Activated CD8-positive, alpha-beta memory T cell treated with anti-CD3 and anti-CD28 coated beads, Interleukin-2, amount 50 U/mL, for 1 hour (primary cell): ENCODE results near the gene DSCAML1.

Source experiments
- DNase-seq: peaks from one replicate; pipeline ENCODE4 v3.0.0-alpha.2; 2020; ENCODE audit errors: extremely low read depth

The DSCAML1 gene

DNA sequence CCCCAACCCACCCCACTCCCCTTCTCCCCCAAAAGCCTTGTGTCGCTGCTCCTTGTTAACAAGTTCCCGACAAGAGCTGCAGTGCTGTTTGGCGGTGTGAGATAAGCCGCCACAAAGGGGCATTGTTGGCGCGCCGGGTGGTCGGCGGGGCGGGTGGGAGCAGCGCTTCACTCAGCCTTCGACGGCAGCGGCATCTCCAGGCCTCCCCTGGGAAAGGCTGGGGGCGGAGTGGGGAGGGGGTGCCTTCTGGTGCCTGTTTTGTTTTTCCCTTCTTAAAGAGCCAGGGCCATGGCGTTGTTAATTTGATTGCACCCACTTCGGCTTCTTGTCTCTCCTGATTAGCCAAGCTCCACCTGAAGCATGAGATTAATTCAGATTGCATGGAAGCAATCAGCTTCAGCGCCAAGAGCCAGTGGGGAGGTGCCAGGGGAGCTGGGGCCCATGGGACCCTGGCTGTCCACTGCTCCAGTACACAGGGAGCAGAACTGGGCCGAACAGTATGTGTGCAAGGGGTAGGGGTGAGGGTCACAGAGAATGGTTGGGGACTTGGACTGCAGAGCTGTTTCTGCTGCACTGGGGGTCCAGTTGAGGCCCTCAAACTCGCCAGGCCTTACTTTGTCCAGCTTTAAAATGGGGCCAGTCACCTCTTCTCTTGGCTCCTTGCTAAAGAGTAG, 304.3 kb downstream of the DSCAML1 start:
- DNase-seq, result no peak

DNA sequence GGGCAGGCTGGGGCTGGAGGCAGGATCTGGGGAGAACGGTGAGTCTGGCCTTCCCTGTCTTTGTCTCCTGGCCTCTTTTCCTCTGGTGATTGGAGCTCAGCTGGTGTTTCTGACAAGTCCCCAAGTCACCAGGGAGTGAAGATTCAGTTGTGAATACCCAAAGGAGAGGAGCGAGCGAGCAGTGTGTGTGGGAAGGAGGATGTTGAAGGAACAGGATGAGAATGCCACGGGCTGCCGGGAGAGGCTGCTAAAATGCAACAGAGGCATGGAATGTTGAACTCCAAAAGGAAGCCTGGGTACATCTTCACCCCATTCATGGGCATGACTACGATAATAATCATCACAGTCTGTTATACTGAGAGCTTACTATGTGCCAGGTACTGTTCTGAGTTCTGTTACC, 306.1 kb downstream of the DSCAML1 start:
- no peak for DNase-seq

- DNase-seq, result no peak
Measured at GRCh38 chr11:117489999-117490679, 306.9 kb downstream of the DSCAML1 start.

DNA sequence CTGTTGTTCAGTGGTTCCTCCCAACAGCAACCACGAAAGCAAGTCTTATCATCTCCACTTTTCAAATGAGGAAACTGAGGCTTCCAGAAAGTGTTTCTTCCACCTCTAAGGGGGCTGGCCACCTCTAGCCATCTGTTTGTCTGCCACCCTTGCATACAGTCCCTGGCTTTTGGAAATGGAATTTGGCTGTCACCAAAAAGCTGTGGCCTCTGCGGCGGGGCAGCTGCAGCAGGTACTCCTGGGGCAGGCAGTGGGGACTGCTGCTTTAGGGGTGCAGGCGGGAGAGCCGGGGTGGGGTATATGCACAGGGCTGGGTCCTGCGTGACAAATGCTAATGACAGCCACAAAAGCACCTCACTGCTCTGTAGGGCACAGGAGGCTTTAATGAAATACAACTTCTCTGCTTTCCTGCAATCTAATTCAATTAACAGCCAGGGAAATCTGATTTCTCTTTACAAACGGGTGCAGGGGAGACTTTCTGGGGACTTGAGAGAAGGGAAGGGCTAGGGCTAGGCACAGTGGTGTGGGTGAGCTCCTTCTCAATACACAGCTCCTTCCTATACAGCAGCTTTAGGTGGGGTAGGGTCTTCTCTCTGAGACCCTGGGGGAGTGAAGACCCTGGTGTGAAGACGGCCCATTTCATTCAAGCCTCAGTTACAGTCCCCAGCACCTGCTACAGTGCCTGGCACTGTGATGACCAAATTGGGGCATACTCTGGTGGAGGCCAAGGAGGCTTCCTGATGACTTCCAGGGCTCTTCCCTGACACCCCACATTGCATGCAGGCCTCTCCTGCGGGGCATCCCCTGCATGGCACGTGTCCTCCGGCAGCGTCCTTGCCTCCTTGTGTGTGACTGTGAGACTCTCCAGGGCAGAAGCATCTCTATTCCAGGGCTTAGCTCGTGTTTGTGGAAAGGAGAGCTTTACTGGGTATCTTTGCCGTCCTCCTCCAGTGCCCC, 307.7 kb downstream of the DSCAML1 start:
- no peak for DNase-seq

DNA sequence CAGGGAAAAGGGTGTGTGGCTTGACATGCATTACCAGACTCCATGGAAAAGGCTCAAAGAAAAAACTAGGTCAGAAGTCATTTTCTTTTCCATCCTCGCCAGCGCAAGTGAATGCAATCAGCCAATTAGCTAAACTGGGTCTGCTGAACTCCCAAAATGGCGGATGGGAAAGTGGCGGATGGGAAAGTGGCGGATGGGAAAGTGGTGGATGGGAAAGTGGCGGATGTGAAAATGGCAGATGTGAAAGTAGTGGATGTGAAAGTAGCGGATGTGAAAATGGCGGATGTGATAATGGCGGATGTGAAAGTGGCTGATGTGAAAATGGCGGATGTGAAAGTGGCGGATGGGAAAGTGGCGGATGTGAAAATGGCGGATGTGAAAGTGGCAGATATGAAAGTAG, 311.0 kb downstream of the DSCAML1 start:
- no peak for DNase-seq

GRCh38 chr11:117484156-117484555, 312.9 kb downstream of the DSCAML1 start:
- no peak for DNase-seq

DNA sequence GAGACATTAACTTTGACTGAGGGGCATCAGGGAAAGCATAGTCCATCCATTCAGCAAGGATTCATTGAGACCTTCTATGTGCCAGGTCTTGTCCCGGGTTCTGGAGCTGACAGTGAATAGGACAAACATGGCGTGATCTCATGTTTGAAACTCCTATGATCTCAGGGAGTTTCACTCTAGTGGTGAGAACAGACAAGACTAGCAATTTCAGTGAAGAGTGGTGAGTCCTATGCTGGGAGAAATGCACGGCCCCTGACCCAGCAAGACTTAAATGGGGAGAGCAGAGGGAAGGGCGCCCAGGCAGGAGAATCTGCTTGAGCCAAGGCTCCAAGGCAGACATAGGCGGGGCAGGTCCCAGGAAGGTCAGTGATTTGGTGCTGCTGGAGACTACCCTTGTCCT, 313.6 kb downstream of the DSCAML1 start:
- DNase-seq, result no peak

GRCh38 chr11:117482881-117483280, 314.1 kb downstream of the DSCAML1 start:
- DNase-seq, result no peak

DNA sequence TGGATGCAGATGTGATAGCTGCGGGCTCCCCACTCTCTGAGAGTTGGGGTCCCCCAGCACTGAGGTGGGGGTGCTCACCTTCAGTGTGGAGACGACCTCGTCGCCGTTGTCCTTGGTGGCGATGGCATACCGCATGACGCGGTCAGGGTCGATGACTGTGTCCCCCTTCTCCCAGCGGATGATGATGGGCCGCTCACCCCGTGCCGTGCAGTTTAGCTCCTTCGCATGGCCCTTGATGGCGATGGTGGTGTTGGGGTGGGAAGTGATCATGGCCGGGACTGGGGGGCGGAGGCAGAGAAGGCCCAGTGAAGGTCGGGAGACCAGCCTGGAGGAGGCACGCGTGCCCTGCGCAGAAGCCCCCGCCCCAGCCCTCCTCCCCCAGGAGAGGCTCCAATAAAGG, 315.1 kb downstream of the DSCAML1 start:
- no peak for DNase-seq

GRCh38 chr11:117481036-117481435, 316.0 kb downstream of the DSCAML1 start:
- DNase-seq, result no peak

- DNase-seq, result no peak
Measured at GRCh38 chr11:117480221-117480620, 316.8 kb downstream of the DSCAML1 start.

DNA sequence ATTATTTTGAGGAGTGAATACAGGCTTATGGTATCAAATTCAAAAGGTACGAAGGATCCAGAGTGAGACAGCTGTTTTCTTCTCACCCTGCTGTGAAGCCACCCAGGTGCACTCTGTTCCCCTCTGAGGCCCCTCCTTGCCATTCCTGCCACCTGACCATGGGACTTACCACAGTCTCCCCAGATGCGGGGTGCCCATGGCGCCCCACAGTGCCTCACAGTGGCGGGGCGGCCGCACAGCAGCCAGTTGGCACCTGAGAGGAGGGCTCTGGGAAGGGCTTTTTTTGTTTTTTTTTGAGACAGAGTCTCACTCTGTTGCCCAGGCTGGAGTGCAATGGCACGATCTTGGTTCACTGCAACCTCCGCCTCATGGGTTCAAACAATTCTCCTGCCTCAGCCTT, 317.6 kb downstream of the DSCAML1 start:
- no peak for DNase-seq

DNA sequence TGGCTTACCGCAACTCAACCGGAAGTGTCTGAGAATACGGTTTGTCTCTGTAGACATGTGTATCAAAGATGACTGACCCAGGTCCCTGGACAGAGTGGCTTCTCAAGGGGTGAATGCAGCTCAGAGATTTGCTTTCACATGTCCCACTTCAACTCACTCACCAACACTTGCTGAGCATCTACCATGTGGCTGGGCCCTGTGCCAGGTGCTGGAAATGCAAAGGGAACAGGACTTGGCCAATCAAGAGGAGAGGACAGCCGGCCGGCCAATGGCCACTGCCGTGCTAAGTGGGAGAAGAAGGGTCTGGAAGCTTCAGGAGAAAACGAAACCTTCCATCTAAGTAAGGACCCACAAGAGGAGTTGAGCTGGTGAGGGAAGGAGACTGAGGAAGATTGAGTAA, 318.1 kb downstream of the DSCAML1 start:
- DNase-seq, result no peak

DNA sequence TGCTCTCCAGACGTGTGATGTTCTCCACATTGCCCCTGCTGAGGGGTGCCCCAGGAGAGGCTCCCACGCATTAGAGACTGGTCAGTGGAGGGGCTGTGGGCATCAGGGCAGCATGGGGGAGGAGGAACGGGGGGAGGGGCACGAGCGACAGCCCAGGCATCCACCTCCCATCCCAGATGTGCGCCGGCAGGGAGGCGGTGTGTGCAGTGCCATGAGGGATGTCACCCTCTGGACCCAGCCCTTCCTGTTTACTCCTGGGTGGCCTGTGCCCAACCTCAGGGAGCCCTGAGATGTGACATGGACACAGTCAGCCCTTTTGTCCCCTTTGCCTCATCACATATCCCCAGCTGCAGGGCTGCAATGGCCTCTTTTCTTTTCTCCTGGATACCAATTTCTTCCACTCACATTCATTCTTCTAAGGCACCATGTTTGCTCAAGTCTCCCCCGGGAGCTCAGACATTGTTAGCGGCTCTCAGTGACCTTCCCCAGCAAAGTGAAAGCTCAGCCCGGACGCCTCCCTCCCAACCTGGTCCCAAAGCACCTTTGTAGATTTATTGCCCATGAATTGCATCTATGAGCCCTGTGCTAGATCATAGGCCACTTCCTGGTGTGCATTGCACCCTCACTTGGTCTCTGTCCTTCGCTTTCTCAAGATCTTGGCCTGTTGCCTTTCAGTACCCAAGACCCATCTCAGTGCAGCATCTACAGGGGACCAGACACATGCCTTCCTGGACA, 318.7 kb downstream of the DSCAML1 start:
- no peak for DNase-seq

GRCh38 chr11:117477721-117478120, 319.3 kb downstream of the DSCAML1 start:
- no peak for DNase-seq

DNA sequence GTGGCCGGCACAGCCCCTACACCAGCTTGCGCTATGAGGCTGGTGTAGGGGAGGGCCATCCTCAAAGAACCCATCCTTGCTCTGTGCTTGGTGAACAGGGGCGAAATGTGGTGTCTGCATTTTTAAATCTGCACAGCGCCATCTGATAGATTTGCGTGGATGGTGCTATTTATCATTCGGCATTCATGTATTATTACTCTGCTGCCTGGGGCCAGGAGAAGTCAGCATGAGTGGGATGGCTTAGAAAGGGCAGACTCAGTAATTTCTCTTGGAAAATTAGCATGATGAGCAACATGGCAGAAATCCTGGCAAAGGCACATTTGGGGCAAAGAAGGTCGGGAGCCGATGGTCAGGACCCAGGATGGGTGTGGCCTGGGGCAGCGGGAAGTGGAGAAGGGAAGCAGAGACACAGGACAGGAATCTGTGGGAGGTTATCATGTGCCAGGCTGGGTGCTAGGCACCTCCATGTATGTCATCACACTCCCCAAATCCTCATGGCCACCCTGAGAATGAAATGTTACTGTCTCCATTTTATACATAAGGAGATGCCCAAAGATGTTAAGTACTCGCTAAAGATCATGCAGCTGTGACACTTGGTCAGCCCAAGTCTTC, 320.4 kb downstream of the DSCAML1 start:
- no peak for DNase-seq

DNA sequence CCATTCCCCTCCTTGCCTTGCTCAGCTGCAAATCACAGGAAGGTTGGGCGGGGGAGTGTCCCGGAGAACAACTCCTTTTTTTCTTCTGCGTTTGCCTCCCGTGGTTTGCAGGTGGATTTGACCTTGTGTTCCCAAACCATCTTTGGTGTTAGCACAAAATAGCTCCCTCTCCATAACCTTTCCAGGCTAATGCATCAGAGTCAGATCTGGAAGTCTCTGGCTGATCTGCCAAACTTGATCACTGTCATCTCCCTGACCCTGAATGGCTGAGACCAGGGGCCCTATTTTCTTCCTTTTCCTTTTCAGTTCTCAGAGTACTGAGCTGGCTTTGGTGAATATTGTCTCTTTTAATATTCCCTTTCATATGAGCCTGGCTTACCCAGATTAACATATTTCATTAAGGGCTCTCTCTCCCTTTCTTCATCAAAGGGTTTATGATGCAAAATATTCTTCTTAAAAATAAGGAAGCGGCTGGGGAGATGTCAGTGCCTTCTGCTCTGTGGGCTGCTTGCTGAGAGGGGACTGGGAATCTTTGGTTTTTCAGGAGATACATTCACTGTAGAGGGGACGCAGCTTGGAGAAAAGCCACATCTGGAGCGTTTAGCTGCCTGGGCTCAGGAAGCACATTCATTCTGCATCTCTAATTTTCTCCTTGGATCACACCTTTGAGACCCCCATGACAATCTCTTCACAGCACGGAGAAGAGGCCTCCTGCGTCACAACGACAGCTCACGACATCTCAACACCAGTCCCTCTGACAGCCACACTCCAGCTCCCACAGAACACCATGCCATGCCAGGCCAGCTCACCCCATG, 321.1 kb downstream of the DSCAML1 start:
- no peak for DNase-seq

- no peak for DNase-seq
Measured at GRCh38 chr11:117473481-117474091, 323.4 kb downstream of the DSCAML1 start.

- DNase-seq, result no peak
Measured at GRCh38 chr11:117471776-117472175, 325.2 kb downstream of the DSCAML1 start.

GRCh38 chr11:117470576-117470975, 326.4 kb downstream of the DSCAML1 start:
- DNase-seq, result no peak
